Measurements from ENCODE around the gene VPS52.

The VPS52 gene

DNA sequence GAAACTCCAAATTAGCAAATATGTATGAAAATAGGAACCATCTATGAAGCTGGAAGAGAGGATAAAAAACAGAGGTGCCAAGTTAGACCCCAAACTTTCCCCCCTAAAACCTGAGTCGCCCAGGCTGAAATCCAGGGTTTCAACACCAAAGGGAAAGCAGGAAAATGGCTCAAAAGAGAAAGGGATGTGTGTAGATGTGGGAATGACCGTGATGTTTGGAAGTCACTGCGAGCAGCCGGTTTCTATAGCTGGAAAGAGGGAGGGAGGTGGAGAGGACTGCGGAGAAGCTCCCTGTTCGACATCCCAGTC, 58.9 kb downstream of the VPS52 start:
- no peak for DNase-seq (ENCODE audit: low read depth in 3 of 3, low spot score in 1 of 3)

DNA sequence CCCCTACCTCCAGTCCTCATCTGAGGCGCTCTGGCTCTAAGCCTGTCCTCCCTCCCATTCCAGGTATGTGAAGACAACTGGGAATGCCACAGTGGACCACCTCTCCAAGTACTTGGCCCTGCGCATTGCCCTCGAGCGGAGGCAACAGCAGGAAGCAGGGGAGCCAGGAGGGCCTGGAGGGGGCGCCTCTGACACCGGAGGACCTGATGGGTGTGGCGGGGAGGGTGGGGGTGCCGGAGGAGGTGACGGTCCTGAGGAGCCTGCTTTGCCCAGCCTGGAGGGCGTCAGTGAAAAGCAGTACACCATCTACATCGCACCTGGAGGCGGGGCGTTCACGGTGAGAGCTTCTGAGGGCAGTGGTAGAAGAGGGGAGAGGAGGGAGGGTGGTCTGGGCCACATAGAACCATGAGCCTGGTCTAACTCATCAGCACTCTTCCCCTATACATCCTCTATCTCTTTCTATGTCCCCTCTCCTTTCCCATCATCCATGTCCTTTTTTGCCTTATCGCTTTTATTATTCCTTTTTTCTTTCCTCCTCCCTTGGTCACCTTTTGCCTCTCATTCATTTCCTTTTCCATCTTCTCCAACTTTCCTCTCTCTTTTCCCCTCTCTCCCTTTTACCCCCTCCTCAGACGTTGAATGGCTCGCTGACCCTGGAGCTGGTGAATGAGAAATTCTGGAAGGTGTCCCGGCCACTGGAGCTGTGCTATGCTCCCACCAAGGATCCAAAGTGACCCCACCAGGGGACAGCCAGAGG, 59.8 kb downstream of the VPS52 start:
- no peak for DNase-seq (ENCODE audit: low read depth in 3 of 3, low spot score in 1 of 3)

GRCh38 chr6:33211136-33211535, 60.5 kb downstream of the VPS52 start:
- DNase-seq (ENCODE audit: low read depth in 3 of 3, low spot score in 1 of 3): no peak

- no peak for DNase-seq (ENCODE audit: low read depth in 3 of 3, low spot score in 1 of 3)
Measured at GRCh38 chr6:33209856-33210255, 61.8 kb downstream of the VPS52 start.

- peak; percentile 65 to 79 (median 72) for DNase-seq (ENCODE audit: low read depth in 3 of 3, low spot score in 1 of 3)
Measured at GRCh38 chr6:33208091-33208967, 63.3 kb downstream of the VPS52 start, which contains the start of gene RING1. Gene RING1 (plus strand): TSS chr6:33208500. CDS start chr6:33208823, 323 bp downstream.

DNA sequence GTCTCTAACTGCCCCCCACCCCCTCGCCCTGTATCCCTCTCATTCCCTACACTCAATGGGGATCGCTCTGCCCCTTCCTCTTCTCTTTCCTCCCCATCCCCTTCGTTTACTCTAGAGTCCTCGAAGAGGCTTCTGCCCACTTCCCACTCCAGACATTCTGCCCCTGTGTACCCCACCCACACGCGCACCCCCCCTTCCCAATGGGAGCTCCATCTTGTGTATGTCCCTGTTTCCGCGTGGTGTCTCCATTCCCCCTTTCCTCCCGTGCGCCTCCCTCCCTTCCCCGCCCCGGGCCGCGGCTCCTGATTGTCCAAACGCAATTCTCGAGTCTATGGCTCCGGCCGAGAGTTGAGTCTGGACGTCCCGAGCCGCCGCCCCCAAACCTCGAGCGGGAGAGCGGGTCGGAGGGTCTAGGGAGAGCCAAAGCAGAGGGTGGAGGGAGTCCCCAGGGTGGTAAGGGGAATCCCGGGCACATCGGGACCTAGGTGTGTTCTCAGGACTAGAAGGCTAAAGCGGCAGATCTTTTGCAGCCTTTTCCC, 64.1 kb downstream of the VPS52 start:
- DNase-seq (ENCODE audit: low read depth in 3 of 3, low spot score in 1 of 3): no peak

DNA sequence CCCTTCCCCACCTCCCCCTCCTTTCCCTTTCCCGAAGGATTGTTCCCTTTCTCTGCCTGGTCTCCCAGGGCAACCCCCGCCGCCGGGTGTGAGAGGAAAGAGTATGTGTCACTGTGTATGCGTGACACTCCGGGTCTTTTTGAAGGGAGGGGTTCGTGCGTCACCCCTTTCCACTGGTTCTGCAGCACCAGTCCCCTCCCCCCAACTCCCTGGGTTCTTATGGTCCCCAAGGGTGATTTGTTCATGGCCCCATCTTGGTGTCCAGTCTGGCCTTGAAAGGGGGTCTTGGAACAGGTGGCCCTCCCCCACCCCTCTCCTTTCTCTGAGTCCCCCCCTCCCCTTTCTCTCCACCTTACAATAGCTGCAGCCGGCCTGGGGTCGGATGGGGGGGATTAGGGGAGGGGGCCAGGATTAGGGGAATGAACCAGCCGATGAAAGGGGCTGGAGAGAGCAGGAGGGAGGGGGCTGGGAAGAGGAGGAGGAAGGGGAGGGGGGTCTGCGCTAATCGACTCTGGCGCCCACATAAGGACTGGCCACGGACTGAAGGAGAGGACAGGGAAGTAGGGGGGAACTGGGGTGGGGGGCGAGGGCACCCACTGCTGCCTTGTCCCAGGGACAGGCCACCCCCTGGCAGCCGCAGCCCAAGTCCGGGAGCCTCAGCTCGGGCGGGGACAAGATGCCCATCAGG, 64.7 kb downstream of the VPS52 start:
- no peak for DNase-seq (ENCODE audit: low read depth in 3 of 3, low spot score in 1 of 3)

GRCh38 chr6:33206027-33206863, 65.4 kb downstream of the VPS52 start:
- DNase-seq (ENCODE audit: low read depth in 3 of 3, low spot score in 1 of 3): no peak

DNA sequence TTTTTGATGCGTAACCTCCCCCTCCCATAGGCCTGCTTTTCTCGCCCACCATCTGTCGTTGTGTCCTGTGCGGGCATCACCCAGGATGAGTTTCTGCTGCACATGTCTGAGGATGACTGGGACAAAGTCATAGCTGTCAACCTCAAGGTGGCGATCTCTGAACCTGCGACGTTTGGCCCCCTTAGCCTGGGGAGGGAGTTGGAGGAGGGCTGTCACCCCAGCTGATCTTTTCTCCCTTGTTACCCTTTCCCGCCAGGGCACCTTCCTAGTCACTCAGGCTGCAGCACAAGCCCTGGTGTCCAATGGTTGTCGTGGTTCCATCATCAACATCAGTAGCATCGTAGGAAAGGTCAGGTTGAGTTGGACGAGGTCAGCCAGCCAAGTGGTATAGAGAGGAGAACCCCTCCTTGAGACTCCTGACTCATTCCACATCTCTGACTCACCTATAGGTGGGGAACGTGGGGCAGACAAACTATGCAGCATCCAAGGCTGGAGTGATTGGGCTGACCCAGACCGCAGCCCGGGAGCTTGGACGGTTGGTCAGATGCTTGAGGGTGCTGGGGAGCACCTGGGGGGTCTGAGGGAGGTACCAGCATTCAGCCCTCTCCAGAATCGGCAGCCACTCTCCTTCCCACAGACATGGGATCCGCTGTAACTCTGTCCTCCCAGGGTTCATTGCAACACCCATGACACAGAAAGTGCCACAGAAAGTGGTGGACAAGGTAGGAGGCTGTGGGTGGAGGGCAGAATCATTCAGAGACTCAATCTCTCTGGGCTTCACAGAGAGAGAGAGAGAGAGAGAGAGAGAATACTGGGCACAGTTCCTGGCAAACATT, 66.3 kb downstream of the VPS52 start:
- DNase-seq (ENCODE audit: low read depth in 3 of 3, low spot score in 1 of 3): peak in 1 of 3 donors; percentile 27

GRCh38 chr6:33204415-33205190, 67.1 kb downstream of the VPS52 start, which contains the start of gene HSD17B8:
Gene HSD17B8 (plus strand): TSS chr6:33204655. CDS start chr6:33204669, 14 bp downstream.
- DNase-seq (ENCODE audit: low read depth in 3 of 3, low spot score in 1 of 3): peak; percentile 68 to 84 (median 69)

DNA sequence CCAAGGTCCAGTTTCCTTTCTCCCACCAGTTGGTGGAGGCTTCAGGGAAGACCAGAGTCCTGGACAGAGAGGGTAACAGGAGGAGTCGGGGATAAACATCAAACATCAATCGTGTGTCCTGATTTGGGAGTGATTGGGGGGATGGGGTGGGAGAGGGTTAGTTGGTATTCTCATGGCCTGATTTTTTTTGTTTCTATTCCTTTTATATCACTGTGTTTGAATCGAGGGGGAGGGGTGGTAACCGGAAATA, 67.6 kb downstream of the VPS52 start:
- DNase-seq (ENCODE audit: low read depth in 3 of 3, low spot score in 1 of 3): no peak

- no peak for DNase-seq (ENCODE audit: low read depth in 3 of 3, low spot score in 1 of 3)
Measured at GRCh38 chr6:33203443-33204164, 68.1 kb downstream of the VPS52 start.

DNA sequence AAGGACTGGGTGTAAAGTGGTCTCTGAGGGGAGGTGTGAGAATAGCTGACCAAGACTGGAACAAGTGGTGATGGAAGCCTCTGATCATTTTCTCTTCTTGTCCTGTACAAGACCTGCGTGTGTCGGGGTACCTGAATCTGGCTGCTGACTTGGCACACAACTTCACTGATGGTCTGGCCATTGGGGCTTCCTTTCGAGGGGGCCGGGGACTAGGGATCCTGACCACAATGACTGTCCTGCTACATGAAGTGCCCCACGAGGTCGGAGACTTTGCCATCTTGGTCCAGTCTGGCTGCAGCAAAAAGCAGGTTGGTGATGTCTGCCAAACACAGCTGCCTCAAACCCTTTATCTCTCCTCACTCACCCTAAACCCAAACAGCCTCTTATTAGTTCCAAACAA, 68.9 kb downstream of the VPS52 start:
- no peak for DNase-seq (ENCODE audit: low read depth in 3 of 3, low spot score in 1 of 3)

- DNase-seq (ENCODE audit: low read depth in 3 of 3, low spot score in 1 of 3): no peak
Measured at GRCh38 chr6:33201935-33202334, 69.7 kb downstream of the VPS52 start.

DNA sequence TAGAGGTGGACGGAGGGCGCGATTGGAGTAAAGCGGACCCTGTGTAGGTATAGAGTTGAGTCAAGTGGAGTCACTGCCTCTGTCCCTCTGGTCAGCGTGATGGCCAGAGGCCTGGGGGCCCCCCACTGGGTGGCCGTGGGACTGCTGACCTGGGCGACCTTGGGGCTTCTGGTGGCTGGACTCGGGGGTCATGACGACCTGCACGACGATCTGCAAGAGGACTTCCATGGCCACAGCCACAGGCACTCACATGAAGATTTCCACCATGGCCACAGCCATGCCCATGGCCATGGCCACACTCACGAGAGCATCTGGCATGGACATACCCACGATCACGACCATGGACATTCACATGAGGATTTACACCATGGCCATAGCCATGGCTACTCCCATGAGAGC, 70.5 kb downstream of the VPS52 start:
- DNase-seq (ENCODE audit: low read depth in 3 of 3, low spot score in 1 of 3): no peak
